ENCODE measurements around the gene PSME2.
"Not testable (repeated sequence)": the region's sequence is repeated elsewhere in the genome, so short reads cannot be mapped to it uniquely, and the experiment has no call there.

The PSME2 gene

GRCh38 chr14:24113379-24113800 is 33.0 kb downstream of the PSME2 start:
- no peak for DNase-seq

GRCh38 chr14:24110523-24110922 is 35.9 kb downstream of the PSME2 start:
- DNase-seq = no peak

DNA sequence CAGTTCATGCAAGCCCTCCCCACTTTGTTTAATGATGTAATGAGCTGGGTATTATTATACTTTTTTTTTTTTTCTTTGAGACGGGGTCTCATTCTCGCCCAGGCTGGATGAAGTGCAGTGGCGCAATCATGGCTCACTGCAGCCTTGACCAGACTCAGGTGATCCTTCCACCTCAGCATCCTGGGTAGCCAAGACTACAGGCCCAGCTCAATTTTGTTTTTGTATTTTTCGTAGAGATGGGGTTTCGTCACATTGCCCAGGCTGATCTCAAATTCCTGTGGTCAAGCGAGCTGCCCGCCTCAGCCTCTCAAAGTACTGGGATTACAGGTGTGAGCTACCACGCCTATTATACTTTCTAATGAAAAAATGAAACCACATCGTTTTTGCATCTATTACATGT is 36.4 kb downstream of the PSME2 start:
- no peak for DNase-seq

GRCh38 chr14:24108336-24108874 is 38.0 kb downstream of the PSME2 start:
- no peak for DNase-seq

DNA sequence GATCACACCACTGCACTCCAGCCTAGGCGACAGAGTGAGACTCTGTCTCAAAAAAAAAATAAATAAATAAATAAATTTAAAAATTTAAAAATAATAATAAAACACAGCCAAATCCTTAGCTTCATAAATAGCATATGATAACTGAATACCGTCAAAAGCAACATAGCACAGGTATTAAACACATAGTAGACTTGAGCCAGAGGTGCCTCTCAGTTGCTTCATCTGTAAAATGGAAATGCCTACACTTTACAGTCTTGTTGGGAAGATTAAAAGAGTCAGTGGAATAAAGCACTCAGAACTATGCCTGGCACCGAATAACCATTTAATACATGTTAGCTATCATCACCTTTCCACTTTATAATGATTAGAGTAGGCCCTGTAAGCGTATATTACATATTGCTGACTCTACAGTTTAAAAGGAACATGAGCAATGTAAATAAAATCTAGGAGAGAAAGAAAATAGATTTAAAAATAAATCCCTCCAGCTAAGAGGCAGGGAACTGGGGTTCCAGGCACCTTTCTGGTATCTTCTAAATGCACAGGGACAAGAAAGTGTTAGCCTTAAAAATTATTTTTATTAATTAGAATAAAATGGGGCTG is 39.6 kb downstream of the PSME2 start:
- DNase-seq = no peak

DNA sequence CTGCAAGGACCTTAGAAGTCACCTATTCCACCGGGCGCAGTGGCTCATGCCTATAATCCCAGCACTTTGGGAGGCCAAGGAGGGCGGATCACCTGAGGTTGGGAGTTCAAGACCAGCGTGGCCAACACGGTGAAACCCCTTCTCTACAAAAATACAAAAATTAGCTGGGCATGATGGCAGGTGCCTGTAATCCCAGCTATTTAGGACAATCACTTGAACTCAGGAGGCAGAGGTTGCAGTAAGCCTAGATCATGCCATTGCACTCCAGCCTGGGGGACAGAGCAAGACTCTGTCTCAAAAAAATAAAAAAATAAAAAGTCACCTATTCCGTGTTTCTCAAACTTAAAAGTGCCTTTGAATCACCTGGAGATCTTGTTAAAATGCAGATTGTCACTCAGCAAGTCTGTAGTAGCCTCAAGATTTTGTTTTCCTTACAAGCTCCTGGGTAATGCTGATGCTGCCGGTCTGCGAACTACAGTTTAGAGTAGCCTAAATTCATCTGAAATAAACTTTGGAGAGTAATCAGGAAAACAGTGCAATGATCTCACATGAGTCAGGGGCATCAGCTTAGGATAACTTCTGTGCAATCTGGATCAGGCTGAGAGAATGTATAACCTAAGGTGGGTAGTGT is 40.7 kb downstream of the PSME2 start:
- DNase-seq = not testable (repeated sequence)

DNA sequence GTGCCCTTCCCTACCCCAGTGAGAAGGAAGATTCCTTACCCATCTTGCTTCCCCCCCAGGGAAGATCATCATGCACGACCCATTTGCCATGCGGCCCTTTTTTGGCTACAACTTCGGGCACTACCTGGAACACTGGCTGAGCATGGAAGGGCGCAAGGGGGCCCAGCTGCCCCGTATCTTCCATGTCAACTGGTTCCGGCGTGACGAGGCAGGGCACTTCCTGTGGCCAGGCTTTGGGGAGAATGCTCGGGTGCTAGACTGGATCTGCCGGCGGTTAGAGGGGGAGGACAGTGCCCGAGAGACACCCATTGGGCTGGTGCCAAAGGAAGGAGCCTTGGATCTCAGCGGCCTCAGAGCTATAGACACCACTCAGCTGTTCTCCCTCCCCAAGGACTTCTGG is 43.0 kb downstream of the PSME2 start:
- no peak for DNase-seq

GRCh38 chr14:24102357-24103048 is 43.9 kb downstream of the PSME2 start:
- DNase-seq = no peak

- DNase-seq = no peak
These were observed 45.4 kb downstream of the PSME2 start for GRCh38 chr14:24100982-24101494.

GRCh38 chr14:24100197-24100981 is 46.0 kb downstream of the PSME2 start:
- DNase-seq = no peak

DNA sequence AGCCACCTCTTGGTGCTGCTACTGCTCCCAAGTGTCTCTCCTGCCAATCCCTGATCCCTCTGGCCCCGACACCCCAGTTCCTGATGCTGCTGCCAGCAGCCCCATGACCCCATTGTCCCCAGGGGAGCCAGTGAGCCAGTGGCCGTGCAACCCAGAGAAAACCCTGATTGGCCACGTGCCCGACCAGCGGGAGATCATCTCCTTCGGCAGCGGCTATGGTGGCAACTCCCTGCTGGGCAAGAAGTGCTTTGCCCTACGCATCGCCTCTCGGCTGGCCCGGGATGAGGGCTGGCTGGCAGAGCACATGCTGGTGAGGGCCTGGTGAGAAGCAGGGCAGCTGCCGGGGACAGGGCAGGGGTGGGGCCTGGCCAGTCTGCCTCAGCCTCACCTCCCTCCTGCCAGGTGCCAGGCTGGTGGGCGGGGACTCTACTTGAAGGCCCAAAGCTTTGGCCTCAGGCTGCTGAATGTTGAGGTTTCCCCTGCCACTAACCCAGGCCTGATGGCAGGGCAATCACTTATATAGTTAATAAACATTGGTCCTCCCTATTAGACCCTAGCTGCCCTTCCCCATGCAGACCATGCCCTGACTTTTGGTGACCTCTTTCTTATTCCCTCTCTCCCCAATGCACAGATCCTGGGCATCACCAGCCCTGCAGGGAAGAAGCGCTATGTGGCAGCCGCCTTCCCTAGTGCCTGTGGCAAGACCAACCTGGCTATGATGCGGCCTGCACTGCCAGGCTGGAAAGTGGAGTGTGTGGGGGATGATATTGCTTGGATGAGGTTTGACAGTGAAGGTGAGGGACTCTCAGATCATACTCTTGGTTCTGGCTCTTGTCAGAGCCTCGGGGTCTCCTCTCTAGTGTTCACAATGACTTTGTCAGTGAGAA is 47.2 kb downstream of the PSME2 start:
- DNase-seq = no peak

DNA sequence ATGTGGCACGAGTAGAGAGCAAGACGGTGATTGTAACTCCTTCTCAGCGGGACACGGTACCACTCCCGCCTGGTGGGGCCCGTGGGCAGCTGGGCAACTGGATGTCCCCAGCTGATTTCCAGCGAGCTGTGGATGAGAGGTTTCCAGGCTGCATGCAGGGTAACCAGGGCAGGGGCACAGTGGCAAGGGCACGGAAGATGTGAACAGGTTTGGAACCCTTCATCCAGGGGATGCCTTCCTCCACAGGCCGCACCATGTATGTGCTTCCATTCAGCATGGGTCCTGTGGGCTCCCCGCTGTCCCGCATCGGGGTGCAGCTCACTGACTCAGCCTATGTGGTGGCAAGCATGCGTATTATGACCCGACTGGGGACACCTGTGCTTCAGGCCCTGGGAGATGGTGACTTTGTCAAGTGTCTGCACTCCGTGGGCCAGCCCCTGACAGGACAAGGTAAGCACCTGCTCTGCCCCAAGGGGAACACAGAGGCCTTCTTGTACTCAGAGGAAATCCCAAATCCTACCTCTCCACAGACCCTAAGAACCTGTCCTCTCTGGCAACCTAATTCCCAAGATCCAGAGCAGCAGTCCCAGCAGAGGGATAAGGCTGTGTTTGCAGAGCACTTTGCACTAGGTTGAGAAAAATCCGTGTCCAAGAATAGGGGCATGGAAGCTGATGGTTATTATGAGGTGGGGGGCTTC is 48.0 kb downstream of the PSME2 start:
- no peak for DNase-seq

GRCh38 chr14:24096545-24097181 is 49.7 kb downstream of the PSME2 start:
- no peak for DNase-seq

GRCh38 chr14:24095271-24096068 is 50.9 kb downstream of the PSME2 start:
- DNase-seq = peak; percentile 80

DNA sequence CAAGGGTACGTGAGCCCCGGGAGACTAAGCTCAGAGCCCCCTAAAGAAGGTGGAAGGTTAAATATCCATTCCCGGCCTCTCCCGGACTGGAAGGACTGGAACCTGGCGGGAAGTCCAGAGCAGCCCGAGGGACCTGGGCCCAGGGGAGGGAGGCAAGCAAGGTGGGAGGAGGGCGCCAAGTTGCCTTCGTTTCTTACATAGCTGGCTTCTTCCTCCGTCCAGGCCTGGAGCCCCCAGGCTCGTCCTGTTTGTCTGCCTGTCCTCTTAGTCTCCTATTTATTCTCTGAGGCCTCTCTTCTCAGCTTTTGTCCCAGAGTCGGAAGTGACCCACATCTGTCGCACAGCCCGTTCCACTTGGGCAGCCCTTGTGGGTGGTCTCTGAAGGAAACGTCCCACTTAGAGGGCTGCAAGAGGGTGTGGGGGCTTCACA is 51.6 kb downstream of the PSME2 start:
- no peak for DNase-seq

DNA sequence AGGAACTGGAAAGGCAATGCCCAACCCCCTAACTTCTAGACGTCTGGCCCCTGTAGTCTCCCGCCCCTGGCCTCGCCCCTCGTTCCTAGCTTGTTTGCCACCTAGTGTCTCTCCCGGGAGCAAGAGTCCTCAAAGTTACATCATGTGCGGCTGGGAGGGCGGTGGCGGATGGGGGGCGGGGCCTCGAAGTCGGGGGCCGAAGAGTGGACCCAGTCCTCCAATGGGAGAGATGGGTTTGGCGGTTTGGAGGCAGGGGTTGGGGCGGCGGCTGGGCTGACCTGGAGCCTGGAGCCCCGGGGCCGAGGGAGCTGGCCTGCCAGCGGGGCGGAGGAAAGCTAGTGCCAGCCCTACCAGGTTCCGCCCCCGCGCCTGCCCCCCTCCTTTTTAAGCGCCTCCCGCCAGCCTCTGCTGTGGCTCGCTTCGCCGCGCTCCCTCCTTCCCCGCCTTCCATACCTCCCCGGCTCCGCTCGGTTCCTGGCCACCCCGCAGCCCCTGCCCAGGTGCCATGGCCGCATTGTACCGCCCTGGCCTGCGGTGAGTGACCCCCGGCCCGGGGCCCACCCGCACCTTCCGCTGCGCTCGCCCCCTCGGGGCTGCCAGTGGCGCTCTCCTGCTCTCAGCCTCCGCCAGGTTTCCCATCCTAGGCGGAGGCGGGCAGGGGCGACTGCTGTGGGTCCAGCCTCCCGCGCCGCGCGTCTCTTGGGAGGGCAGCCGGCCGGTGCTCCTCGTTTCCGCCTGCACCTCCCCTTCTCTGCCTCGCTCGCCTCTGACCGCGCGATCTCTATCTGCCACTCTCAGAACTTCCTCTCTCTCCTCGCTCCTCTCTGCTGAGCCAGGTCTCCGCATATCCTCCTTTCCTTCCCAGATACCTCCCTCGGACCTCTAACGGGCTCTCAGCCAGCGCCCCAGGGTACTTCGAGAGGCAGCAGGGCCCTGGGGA is 52.2 kb downstream of the PSME2 start, which contains the start of gene PCK2:
TSS of gene PCK2 (plus strand) at position 411 of the 940 bp plus-strand sequence. CDS start at position 506, 95 bp downstream.
- DNase-seq = peak; percentile 99
